CD14-positive monocyte (primary cell): ENCODE measurements around the gene RACK1. TPM values are rescaled to one million over a fixed set of nuclear protein-coding genes. Genes with fewer than 3 reads are reported as not detected.

Experiments used
- DNase-seq, 3 donors: peaks; one replicate each; pipeline ENCODE4 v3.0.0-alpha.2; 2011 to 2022
- H2AFZ ChIP-seq: 2 replicates; pipeline ENCODE4 v1.6.0; 2012; ENCODE audit warnings: mild to moderate bottlenecking, low read depth, low read length, inconsistent platforms; ENCODE audit not compliant: insufficient read depth, poor library complexity, severe bottlenecking
- H3K27ac ChIP-seq, 2 donors: 1 replicate in 1 of 2; 2 replicates in 1 of 2; pipeline ENCODE4 v1.5.1; 2012 to 2013; ENCODE audit warnings: low read length in 2 of 2, control low read depth in 1 of 2, inconsistent platforms in 1 of 2, low read depth in 1 of 2, mild to moderate bottlenecking in 1 of 2
- H3K27me3 ChIP-seq, 2 donors: one replicate each; pipeline versions ENCODE4 v1.6.0 to v1.6.1; 2011 to 2013; ENCODE audit warnings: low read length in 2 of 2; ENCODE audit not compliant: control insufficient read depth in 2 of 2, insufficient read depth in 2 of 2
- H3K36me3 ChIP-seq, 2 donors: replicated peaks in 1 of 2; 1 replicate in 1 of 2; 2 replicates in 1 of 2; pipeline versions ENCODE4 v1.5.1 to v1.6.1; 2012 to 2013; ENCODE audit warnings: low read length in 2 of 2, control low read depth in 1 of 2, inconsistent platforms in 1 of 2, mild to moderate bottlenecking in 1 of 2; ENCODE audit not compliant: insufficient read depth in 2 of 2, control insufficient read depth in 1 of 2
- H3K4me1 ChIP-seq, 2 donors: 1 replicate in 1 of 2; 2 replicates in 1 of 2; pipeline versions ENCODE4 v1.5.1 to v1.6.1; 2012 to 2013; ENCODE audit warnings: low read length in 2 of 2, control low read depth in 1 of 2, inconsistent platforms in 1 of 2, mild to moderate bottlenecking in 1 of 2, moderate library complexity in 1 of 2; ENCODE audit not compliant: insufficient read depth in 2 of 2, control insufficient read depth in 1 of 2
- H3K4me2 ChIP-seq: replicated peaks from 2 replicates; pipeline ENCODE3; 2012; ENCODE audit warnings: low read length, moderate library complexity, mild to moderate bottlenecking; ENCODE audit not compliant: poor library complexity, severe bottlenecking; ENCODE audit errors: extremely low read depth
- H3K4me3 ChIP-seq, 3 experiments: fragments of 200-600 bp in 1 of 3; sonication (generic) in 1 of 3; replicated peaks in 1 of 3; 1 replicate in 2 of 3; 2 replicates in 1 of 3; pipeline ENCODE4 v1.5.1; 2011 to 2013; ENCODE audit warnings: low read length in 3 of 3, mild to moderate bottlenecking in 3 of 3, control low read depth in 2 of 3, low read depth in 2 of 3, inconsistent platforms in 1 of 3, moderate library complexity in 1 of 3
- H3K79me2 ChIP-seq: 2 replicates; pipeline ENCODE4 v1.6.0; 2012; ENCODE audit warnings: mild to moderate bottlenecking, control low read depth, inconsistent platforms, low read length, moderate library complexity; ENCODE audit not compliant: insufficient read depth
- H3K9ac ChIP-seq: 2 replicates; pipeline ENCODE4 v1.6.0; 2017; ENCODE audit warnings: low read length, mild to moderate bottlenecking; ENCODE audit not compliant: insufficient read depth, poor library complexity, severe bottlenecking
- H3K9me3 ChIP-seq, 2 donors: replicated peaks in 1 of 2; 1 replicate in 1 of 2; 2 replicates in 1 of 2; pipeline versions ENCODE4 v1.5.1 to v1.6.1; 2012 to 2013; ENCODE audit warnings: low read length in 2 of 2, control low read depth in 1 of 2; ENCODE audit not compliant: control insufficient read depth in 1 of 2, insufficient read depth in 1 of 2
- H4K20me1 ChIP-seq: 2 replicates; pipeline ENCODE4 v1.6.0; 2012; ENCODE audit warnings: mild to moderate bottlenecking, low read length, control low read depth, moderate library complexity; ENCODE audit not compliant: insufficient read depth
- H3K27ac Mint-ChIP-seq, 7 donors: one replicate each; pipeline ENCODE4 v1.8.0; 2020; ENCODE audit warnings: mild to moderate bottlenecking in 7 of 7, mixed read lengths in 7 of 7, moderate library complexity in 6 of 7, inconsistent platforms in 2 of 7
- H3K27me3 Mint-ChIP-seq, 3 donors: one replicate each; pipeline ENCODE4 v1.8.0; 2021 to 2022; ENCODE audit warnings: low read depth in 3 of 3, mild to moderate bottlenecking in 3 of 3, mixed read lengths in 3 of 3, moderate library complexity in 3 of 3, inconsistent platforms in 1 of 3
- H3K36me3 Mint-ChIP-seq, 2 donors: one replicate each; pipeline ENCODE4 v1.8.0; 2020; ENCODE audit warnings: mixed read lengths in 2 of 2, inconsistent platforms in 1 of 2, mild to moderate bottlenecking in 1 of 2
- H3K4me1 Mint-ChIP-seq: one replicate; pipeline ENCODE4 v1.8.0; 2020; ENCODE audit warnings: mild to moderate bottlenecking, mixed read lengths
- H3K4me3 Mint-ChIP-seq, 2 donors: one replicate each; pipeline ENCODE4 v1.8.0; 2020; ENCODE audit warnings: mild to moderate bottlenecking in 2 of 2, mixed read lengths in 2 of 2, moderate library complexity in 1 of 2
- H3K9me3 Mint-ChIP-seq, 7 donors: one replicate each; pipeline ENCODE4 v1.8.0; 2020 to 2022; ENCODE audit warnings: mixed read lengths in 7 of 7, mild to moderate bottlenecking in 6 of 7, moderate library complexity in 6 of 7, inconsistent platforms in 2 of 7
- CTCF ChIP-seq: fragments of 200-600 bp; IDR thresholded peaks from one replicate; pipeline ENCODE4 v1.8.0; 2022; ENCODE audit warnings: antibody characterized with exemption, mild to moderate bottlenecking
- WGBS: methylation state at CpG from one replicate; pipeline ENCODE4 v1.1.5; 2013; ENCODE audit warnings: missing lambda C conversion rate; ENCODE audit not compliant: insufficient coverage; 5-methylcytosine and 5-hydroxymethylcytosine counted together
- intact Hi-C, 2 donors: fragments of 100-400 bp; cut with micrococcal nuclease; formaldehyde crosslinking; loops; one replicate each; pipeline versions ENCODE4 v1.15.0 to v1.15.1; 2023
- polyA plus RNA-seq, 3 donors: library from polyadenylated mRNA; depleted of rRNA in 1 of 3; unstranded in 2 of 3; stranded (reverse) in 1 of 3; fragments of 300-500 nt in 2 of 3; fragments of >200 nt in 1 of 3; fragmentation: Illumina TruSeq in 2 of 3; gene quantifications; 1 replicate in 2 of 3; 2 replicates in 1 of 3; pipeline ENCODE4 v1.2.3, GENCODE V29; 2012 to 2021

RACK1 gene
- polyA plus RNA-seq, 3 donors = 1,150 to 2,356 (median 1,195) TPM

GRCh38 chr5:181218795-181219124, 24.9 kb downstream of the RACK1 start:
- H3K27me3 ChIP-seq = peaks cover 13 to 38% of the 10 kb centered on the region in 2 donors
- no peak overlapping the region for H3K27ac ChIP-seq
- H3K4me2 ChIP-seq = peak overlapping the region; percentile 82
- no peak for DNase-seq
- no peaks in the 10 kb centered on the region for H3K36me3 ChIP-seq
- H3K27ac Mint-ChIP-seq = peak overlapping the region in 1 of 7 donors; percentile 57
- H3K9ac ChIP-seq = no peak overlapping the region
- H4K20me1 ChIP-seq = no peaks in the 10 kb centered on the region
- no peak overlapping the region for H2AFZ ChIP-seq
- H3K4me3 ChIP-seq = peak overlapping the region in 2 of 3 experiments; percentile 10 to 70
- peaks cover 44% of the 10 kb centered on the region for H3K4me1 Mint-ChIP-seq
- peaks cover 0 to 20% (median 1%) of the 10 kb centered on the region in 7 donors for H3K9me3 Mint-ChIP-seq
- no peak for TF ChIP-seq CTCF
- intact Hi-C loops = loop anchor here in 1 of 2 donors (2.0 kb wide), 1 partner anchor 16 kb away; no protein-coding TSS in a partner anchor
- peaks cover 3% of the 10 kb centered on the region for H3K79me2 ChIP-seq
- no CpG with 5 or more reads among the region's 10 CpGs for WGBS
- peaks cover 28 to 35% (median 30%) of the 10 kb centered on the region in 3 donors for H3K27me3 Mint-ChIP-seq
- H3K36me3 Mint-ChIP-seq = peaks cover 0 to 2% of the 10 kb centered on the region in 2 donors
- H3K9me3 ChIP-seq = no peaks in the 10 kb centered on the region
- peak overlapping the region; percentile 70 to 90 for H3K4me3 Mint-ChIP-seq
- H3K4me1 ChIP-seq = peaks cover 43 to 47% of the 10 kb centered on the region in 2 donors

GRCh38 chr5:181217803-181218062, 26.0 kb downstream of the RACK1 start:
- 2% methylated on average over 11 of the region's 13 CpGs for WGBS
- no peaks in the 10 kb centered on the region for H3K9me3 ChIP-seq
- H3K4me1 Mint-ChIP-seq = peaks cover 44% of the 10 kb centered on the region
- H3K4me2 ChIP-seq = peak overlapping the region; percentile 82
- TF ChIP-seq CTCF = no peak
- peaks cover 28 to 43% (median 32%) of the 10 kb centered on the region in 3 donors for H3K27me3 Mint-ChIP-seq
- peaks cover 43 to 44% of the 10 kb centered on the region in 2 donors for H3K4me1 ChIP-seq
- H3K9me3 Mint-ChIP-seq = peaks cover 0 to 20% (median 1%) of the 10 kb centered on the region in 7 donors
- H3K4me3 Mint-ChIP-seq = peak overlapping the region; percentile 70 to 90
- H3K9ac ChIP-seq = no peak overlapping the region
- peak in 1 of 3 donors; percentile 13 for DNase-seq
- H3K36me3 Mint-ChIP-seq = peaks cover 0 to 2% of the 10 kb centered on the region in 2 donors
- H4K20me1 ChIP-seq = no peaks in the 10 kb centered on the region
- H2AFZ ChIP-seq = peak overlapping the region; percentile 76
- H3K27ac Mint-ChIP-seq = peak overlapping the region in 2 of 7 donors; percentile 50 to 79
- H3K36me3 ChIP-seq = no peaks in the 10 kb centered on the region
- peak overlapping the region; percentile 0 to 70 (median 22) for H3K4me3 ChIP-seq
- H3K27ac ChIP-seq = no peak overlapping the region
- intact Hi-C loops = loop anchor here in 1 of 2 donors (2.0 kb wide), 2 partner anchors 15 to 29 kb away; no protein-coding TSS in a partner anchor
- no peaks in the 10 kb centered on the region for H3K79me2 ChIP-seq
- peaks cover 13 to 42% of the 10 kb centered on the region in 2 donors for H3K27me3 ChIP-seq
